RWPE2 (cell line): ENCODE results near the gene GPR78.

Experiments used
- ATAC-seq: fragments of 200-7000 bp; cut with Tn5 transposase; 3 replicates; pipeline ENCODE4 v1.9.1; 2021; ENCODE audit warnings: low read depth
- DNase-seq: peaks from one replicate; pipeline ENCODE4 v3.0.0-alpha.2; 2020; ENCODE audit warnings: low spot score
- H3K27ac ChIP-seq: fragments of 450-650 bp; 2 replicates; pipeline ENCODE4 v1.5.1; 2017; ENCODE audit warnings: mild to moderate bottlenecking; ENCODE audit not compliant: poor library complexity, severe bottlenecking
- H3K27me3 ChIP-seq: fragments of 250-450 bp; sonication (Bioruptor Pico); 2 replicates; pipeline ENCODE4 v1.5.1; 2021; ENCODE audit warnings: mild to moderate bottlenecking, moderate library complexity; ENCODE audit not compliant: insufficient read depth, poor library complexity, severe bottlenecking
- H3K36me3 ChIP-seq: fragments of 250-450 bp; sonication (Bioruptor Pico); 2 replicates; pipeline ENCODE4 v1.5.1; 2020; ENCODE audit warnings: low read depth, mild to moderate bottlenecking, moderate library complexity
- H3K4me1 ChIP-seq: fragments of 250-450 bp; sonication (Bioruptor Pico); 2 replicates; pipeline ENCODE4 v1.5.1; 2021; ENCODE audit warnings: mild to moderate bottlenecking, moderate library complexity; ENCODE audit not compliant: insufficient read depth, poor library complexity, severe bottlenecking
- H3K4me3 ChIP-seq: fragments of 250-450 bp; sonication (Bioruptor Pico); 2 replicates; pipeline ENCODE4 v1.5.1; 2021; ENCODE audit warnings: mild to moderate bottlenecking, moderate library complexity; ENCODE audit not compliant: severe bottlenecking
- H3K9me3 ChIP-seq: fragments of 250-450 bp; sonication (Bioruptor Pico); 2 replicates; pipeline ENCODE4 v1.5.1; 2021; ENCODE audit warnings: mild to moderate bottlenecking, moderate library complexity; ENCODE audit not compliant: severe bottlenecking
- TF ChIP-seq, protein P1 (sequence below): fragments of 450-650 bp; IDR thresholded peaks from one replicate; pipeline ENCODE4 v1.5.1; 2017; ENCODE audit warnings: mild to moderate bottlenecking, moderate library complexity; ENCODE audit not compliant: poor library complexity, severe bottlenecking

The GPR78 gene

DNA sequence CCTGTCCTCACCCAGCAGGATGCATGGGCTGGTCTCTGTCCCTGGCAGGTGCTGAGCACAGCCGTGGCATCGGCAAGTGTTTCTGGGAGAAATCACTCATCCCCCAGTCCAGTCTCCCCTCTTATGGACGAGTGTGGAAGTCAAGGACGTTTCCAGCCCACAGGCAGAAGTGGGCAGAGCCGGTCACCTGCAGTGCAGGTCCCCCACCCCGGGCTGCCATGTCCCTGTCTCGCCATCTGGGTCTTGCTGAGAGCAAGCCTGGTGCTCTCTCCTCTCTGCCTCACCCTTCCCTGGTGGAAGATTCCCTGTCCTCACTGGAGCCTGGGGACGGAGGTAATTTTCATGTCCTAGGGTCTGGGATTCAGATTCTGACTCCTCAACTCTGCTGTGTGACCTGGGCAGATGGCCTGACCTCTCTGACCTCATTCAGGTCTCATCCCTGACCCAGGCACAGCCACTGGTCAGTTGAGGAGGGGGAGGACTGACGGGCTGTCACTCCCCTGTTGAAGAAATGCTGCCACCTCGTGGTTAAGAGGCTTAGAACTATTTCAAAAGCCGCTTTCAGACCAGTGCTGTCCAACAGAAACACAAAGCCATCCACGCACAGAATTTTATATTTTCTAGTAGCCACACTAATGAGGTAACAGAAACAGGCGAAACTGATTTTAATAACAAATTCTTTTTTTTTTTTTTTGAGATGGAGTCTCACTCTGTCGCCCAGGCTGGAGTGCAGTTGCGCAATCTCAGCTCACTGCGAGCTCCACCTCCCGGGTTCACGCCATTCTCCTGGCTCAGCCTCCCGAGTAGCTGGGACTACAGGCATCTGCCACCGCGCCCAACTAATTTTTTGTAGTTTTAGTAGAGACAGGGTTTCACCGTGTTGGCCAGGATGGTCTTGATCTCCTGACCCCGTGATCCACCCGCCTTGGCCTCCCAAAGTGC lies 14.2 kb downstream of the GPR78 start:
- ATAC-seq (peak; percentile 58), DNase-seq (no peak)
- TF ChIP-seq, protein P1, sequence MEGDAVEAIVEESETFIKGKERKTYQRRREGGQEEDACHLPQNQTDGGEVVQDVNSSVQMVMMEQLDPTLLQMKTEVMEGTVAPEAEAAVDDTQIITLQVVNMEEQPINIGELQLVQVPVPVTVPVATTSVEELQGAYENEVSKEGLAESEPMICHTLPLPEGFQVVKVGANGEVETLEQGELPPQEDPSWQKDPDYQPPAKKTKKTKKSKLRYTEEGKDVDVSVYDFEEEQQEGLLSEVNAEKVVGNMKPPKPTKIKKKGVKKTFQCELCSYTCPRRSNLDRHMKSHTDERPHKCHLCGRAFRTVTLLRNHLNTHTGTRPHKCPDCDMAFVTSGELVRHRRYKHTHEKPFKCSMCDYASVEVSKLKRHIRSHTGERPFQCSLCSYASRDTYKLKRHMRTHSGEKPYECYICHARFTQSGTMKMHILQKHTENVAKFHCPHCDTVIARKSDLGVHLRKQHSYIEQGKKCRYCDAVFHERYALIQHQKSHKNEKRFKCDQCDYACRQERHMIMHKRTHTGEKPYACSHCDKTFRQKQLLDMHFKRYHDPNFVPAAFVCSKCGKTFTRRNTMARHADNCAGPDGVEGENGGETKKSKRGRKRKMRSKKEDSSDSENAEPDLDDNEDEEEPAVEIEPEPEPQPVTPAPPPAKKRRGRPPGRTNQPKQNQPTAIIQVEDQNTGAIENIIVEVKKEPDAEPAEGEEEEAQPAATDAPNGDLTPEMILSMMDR = peak; percentile 88
- Histone ChIP-seq H3K27me3 (peaks cover 13% of the 10 kb centered on the region), H3K4me1 (no peaks in the 10 kb centered on the region), H3K36me3 (no peaks in the 10 kb centered on the region), H3K27ac (no peak overlapping the region), H3K9me3 (no peaks in the 10 kb centered on the region), H3K4me3 (no peak overlapping the region)

DNA sequence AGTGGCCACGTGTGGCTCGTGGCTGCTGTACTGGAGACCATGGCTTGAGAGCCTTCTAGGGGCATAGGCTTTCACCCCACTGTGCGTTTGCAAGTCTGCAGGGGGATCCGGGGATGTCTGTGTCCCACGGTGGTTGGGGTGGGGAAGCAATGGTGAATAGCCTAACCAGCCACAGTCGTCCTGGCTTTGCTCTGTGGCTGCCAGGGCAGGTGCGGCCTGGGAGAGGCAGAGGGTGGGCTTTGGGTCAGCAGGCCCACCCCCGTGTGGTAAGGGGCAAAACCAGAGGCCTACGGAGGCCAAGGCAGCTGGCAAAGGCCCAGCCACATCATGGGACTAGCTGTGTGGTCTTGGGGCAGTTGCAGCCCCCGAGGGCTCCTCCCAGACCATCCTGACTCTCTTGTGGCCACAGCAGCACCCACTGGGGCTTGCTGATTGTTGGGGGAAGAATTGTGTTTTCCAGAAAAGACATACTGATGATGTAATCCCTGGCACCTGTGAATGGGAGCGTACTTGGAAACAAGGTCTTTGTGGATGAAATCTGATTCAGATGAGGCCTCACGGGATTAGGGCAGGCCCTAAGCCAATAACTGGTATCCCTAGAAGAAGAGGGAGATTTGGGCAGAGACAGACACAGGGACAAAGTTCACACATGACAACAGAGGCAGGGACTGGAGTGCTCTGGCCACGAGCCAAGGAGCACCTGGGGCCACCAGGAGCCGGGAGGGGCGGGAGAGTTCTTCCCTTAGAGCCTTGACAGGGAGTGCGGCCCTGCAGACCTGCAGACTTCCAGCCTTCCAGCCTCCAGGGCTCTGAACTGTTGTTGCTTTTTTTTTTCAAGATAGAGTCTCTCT lies 15.3 kb downstream of the GPR78 start:
- Histone ChIP-seq H3K27me3 (peaks cover 13% of the 10 kb centered on the region), H3K4me1 (no peaks in the 10 kb centered on the region), H3K36me3 (no peaks in the 10 kb centered on the region), H3K9me3 (no peaks in the 10 kb centered on the region), H3K4me3 (no peak overlapping the region), H3K27ac (no peak overlapping the region)
- no peak for DNase-seq
- ATAC-seq = no peak
- TF ChIP-seq, protein P1 = no peak

DNA sequence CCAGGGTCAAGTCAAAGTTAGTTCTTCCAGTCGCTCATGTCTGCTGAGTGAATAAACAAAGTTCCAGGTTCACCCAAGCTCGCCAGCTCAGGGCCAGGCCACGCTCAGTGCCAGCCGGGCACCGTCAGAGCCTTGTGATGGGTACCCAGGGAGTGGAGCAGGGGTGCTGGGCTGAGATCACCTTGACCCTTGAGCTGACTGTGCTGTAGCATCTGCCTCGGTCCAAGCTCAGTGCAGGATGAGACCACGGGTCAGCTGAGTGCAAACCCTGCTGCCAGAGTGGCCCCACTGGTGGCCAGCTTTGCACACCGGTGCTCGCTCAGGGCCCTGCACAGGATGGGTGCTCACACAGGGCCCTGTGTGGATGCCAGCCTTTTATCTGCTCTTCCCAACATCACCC lies 16.7 kb downstream of the GPR78 start:
- TF ChIP-seq, protein P1 = no peak
- H3K4me1 ChIP-seq = no peaks in the 10 kb centered on the region

DNA sequence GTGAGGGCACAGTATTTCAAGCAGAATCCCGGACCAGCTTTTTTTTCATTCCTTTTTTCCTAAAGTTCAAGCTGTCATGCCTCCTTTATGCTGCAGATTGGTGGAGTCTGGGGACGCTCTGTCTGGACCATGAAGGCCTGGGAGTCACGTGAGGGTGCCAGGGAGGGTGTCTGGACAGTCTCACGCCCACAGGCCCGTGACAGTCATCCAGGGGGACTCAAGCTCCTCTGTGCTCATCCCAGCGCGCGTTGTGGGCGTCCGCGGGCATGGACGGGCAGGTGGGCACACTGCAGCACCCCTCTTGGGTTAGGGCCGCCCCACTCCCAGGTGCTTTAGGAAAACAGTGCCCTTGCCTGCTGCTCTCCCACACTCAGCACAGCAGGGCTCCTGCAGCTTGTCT lies 17.1 kb downstream of the GPR78 start:
- TF ChIP-seq, protein P1 = no peak
- ATAC-seq = no peak
- no peak for DNase-seq
- no peaks in the 10 kb centered on the region for H3K9me3 ChIP-seq
- no peaks in the 10 kb centered on the region for H3K36me3 ChIP-seq
- H3K27me3 ChIP-seq = peaks cover 9% of the 10 kb centered on the region
- H3K27ac ChIP-seq = no peak overlapping the region
- no peak overlapping the region for H3K4me3 ChIP-seq
- H3K4me1 ChIP-seq = no peaks in the 10 kb centered on the region

More for the DNA sequence above, 16.7 kb downstream of the GPR78 start:
- no peak for DNase-seq
- Histone ChIP-seq H3K4me3 (no peak overlapping the region), H3K27ac (no peak overlapping the region), H3K36me3 (no peaks in the 10 kb centered on the region), H3K9me3 (no peaks in the 10 kb centered on the region), H3K27me3 (peaks cover 13% of the 10 kb centered on the region)
- ATAC-seq = no peak
